IPS-NIHi7 (cell line): Measurements from ENCODE around the gene KRT86.
"Not testable (repeated sequence)": the region's sequence is repeated elsewhere in the genome, so short reads cannot be mapped to it uniquely, and the experiment has no call there.

Experiments used
- DNase-seq: peaks from one replicate; pipeline ENCODE4 v3.0.0; 2012; ENCODE audit warnings: mixed read lengths; ENCODE audit errors: extremely low spot score

The KRT86 gene

GRCh38 chr12:52336641-52337040 lies 62.2 kb downstream of the KRT86 start:
- no peak for DNase-seq

GRCh38 chr12:52337054-52337453 lies 62.6 kb downstream of the KRT86 start:
- DNase-seq = no peak

- no peak for DNase-seq
Measured at GRCh38 chr12:52338241-52338960, 64.0 kb downstream of the KRT86 start.

GRCh38 chr12:52341066-52341580 lies 66.7 kb downstream of the KRT86 start:
- DNase-seq = no peak

- DNase-seq = no peak
Measured at GRCh38 chr12:52342781-52343490, 68.5 kb downstream of the KRT86 start.

GRCh38 chr12:52343550-52343949 lies 69.1 kb downstream of the KRT86 start:
- DNase-seq = no peak

- no peak for DNase-seq
Measured at GRCh38 chr12:52344111-52344510, 69.7 kb downstream of the KRT86 start.

GRCh38 chr12:52345041-52345440 lies 70.6 kb downstream of the KRT86 start:
- DNase-seq = not testable (repeated sequence)

GRCh38 chr12:52346593-52346992 lies 72.1 kb downstream of the KRT86 start:
- no peak for DNase-seq

- no peak for DNase-seq
Measured at GRCh38 chr12:52347016-52347415, 72.6 kb downstream of the KRT86 start.

GRCh38 chr12:52347551-52348510 lies 73.4 kb downstream of the KRT86 start:
- DNase-seq = no peak

GRCh38 chr12:52349196-52349595 lies 74.8 kb downstream of the KRT86 start:
- no peak for DNase-seq

- no peak for DNase-seq
Measured at GRCh38 chr12:52350021-52350620, 75.7 kb downstream of the KRT86 start.

- no peak for DNase-seq
Measured at GRCh38 chr12:52350786-52351185, 76.3 kb downstream of the KRT86 start.

- no peak for DNase-seq
Measured at GRCh38 chr12:52351196-52352059, 77.0 kb downstream of the KRT86 start.

- DNase-seq = no peak
Measured at GRCh38 chr12:52352951-52353350, 78.5 kb downstream of the KRT86 start.

- no peak for DNase-seq
Measured at GRCh38 chr12:52353766-52354165, 79.3 kb downstream of the KRT86 start.

- DNase-seq = no peak
Measured at GRCh38 chr12:52354200-52354599, 79.8 kb downstream of the KRT86 start.

GRCh38 chr12:52355176-52355575 lies 80.7 kb downstream of the KRT86 start:
- no peak for DNase-seq

- no peak for DNase-seq
Measured at GRCh38 chr12:52356031-52356761, 81.8 kb downstream of the KRT86 start.
